ENCODE results near the gene SYNC. TPM values are rescaled to one million over a fixed set of nuclear protein-coding genes. Genes with fewer than 3 reads are reported as not detected.

SYNC gene
- total RNA-seq, 2 experiments from 2014 or later = not detected

- no peaks in the 10 kb centered on the region for H3K36me3 ChIP-seq (ENCODE audit: insufficient read depth, low read length)
- H3K27ac ChIP-seq (ENCODE audit: low read depth in 1 of 2, low read length in 2 of 2) = no peak overlapping the region
- POLR2A ChIA-PET = no interaction called here
- ATAC-seq (ENCODE audit: poor library complexity) (peak; percentile 24), DNase-seq (peak in 2 of 14 experiments; percentile 32 to 43)
- peaks cover 7% of the 10 kb centered on the region for H3K4me1 ChIP-seq (ENCODE audit: insufficient read depth, low read length)
- Mint-ChIP-seq H3K27ac (no peak overlapping the region), H3K4me3 (no peak overlapping the region), H3K36me3 (ENCODE audit: low read depth) (no peaks in the 10 kb centered on the region), H3K27me3 (peaks cover 24% of the 10 kb centered on the region), H3K9me3 (no peaks in the 10 kb centered on the region), H3K4me1 (ENCODE audit: low read depth) (no peaks in the 10 kb centered on the region)
- CTCF ChIA-PET = no interaction called here
- intact Hi-C loops (cut with DNase I, micrococcal nuclease) = no loop called here
- TF ChIP-seq CTCF (IDR thresholded peaks at IDR 0.05) = no peak
- H3K27me3 ChIP-seq (ENCODE audit: control insufficient read depth in 1 of 2, insufficient read depth in 2 of 2, low read length in 2 of 2) = peaks cover 0 to 7% of the 10 kb centered on the region in 2 experiments
- H3K4me3 ChIP-seq (ENCODE audit: low read length) = no peak overlapping the region
- no peaks in the 10 kb centered on the region for H3K9me3 ChIP-seq (ENCODE audit: control insufficient read depth in 1 of 2, insufficient read depth in 1 of 2, low read length in 2 of 2)
These were observed 22.4 kb upstream of the SYNC start for GRCh38 chr1:32724678-32725614.

- Mint-ChIP-seq H3K27ac (no peak overlapping the region), H3K9me3 (no peaks in the 10 kb centered on the region), H3K27me3 (peaks cover 15% of the 10 kb centered on the region), H3K4me3 (no peak overlapping the region), H3K36me3 (ENCODE audit: low read depth) (no peaks in the 10 kb centered on the region), H3K4me1 (ENCODE audit: low read depth) (peaks cover 5% of the 10 kb centered on the region)
- peaks cover 0 to 7% of the 10 kb centered on the region in 2 experiments for H3K27me3 ChIP-seq (ENCODE audit: control insufficient read depth in 1 of 2, insufficient read depth in 2 of 2, low read length in 2 of 2)
- TF ChIP-seq CTCF (IDR thresholded peaks at IDR 0.05) = no peak
- intact Hi-C loops (cut with DNase I, micrococcal nuclease) = loop anchor here in 1 of 2 experiments (10.0 kb wide), 1 partner anchor 365 kb away; the partner anchor contains the start of gene AZIN2
- H3K27ac ChIP-seq (ENCODE audit: low read depth in 1 of 2, low read length in 2 of 2) = no peak overlapping the region
- ChIA-PET CTCF (interaction anchor here (0.6 kb wide), 1 partner anchor 199 kb away, joined by 4 read pairs; no protein-coding TSS in a partner anchor), POLR2A (no interaction called here)
- peaks cover 9% of the 10 kb centered on the region for H3K4me1 ChIP-seq (ENCODE audit: insufficient read depth, low read length)
- no peak for DNase-seq
- no peak for ATAC-seq (ENCODE audit: poor library complexity)
- no peak overlapping the region for H3K4me3 ChIP-seq (ENCODE audit: low read length)
- H3K36me3 ChIP-seq (ENCODE audit: insufficient read depth, low read length) = no peaks in the 10 kb centered on the region
- H3K9me3 ChIP-seq (ENCODE audit: control insufficient read depth in 1 of 2, insufficient read depth in 1 of 2, low read length in 2 of 2) = no peaks in the 10 kb centered on the region
These were observed 17.2 kb upstream of the SYNC start for GRCh38 chr1:32719681-32720275.

GRCh38 chr1:32718527-32718926, 16.0 kb upstream of the SYNC start:
- Mint-ChIP-seq H3K4me1 (ENCODE audit: low read depth) (peaks cover 5% of the 10 kb centered on the region), H3K9me3 (no peaks in the 10 kb centered on the region), H3K27me3 (peaks cover 15% of the 10 kb centered on the region), H3K4me3 (no peak overlapping the region), H3K27ac (no peak overlapping the region), H3K36me3 (ENCODE audit: low read depth) (no peaks in the 10 kb centered on the region)
- Histone ChIP-seq H3K27me3 (ENCODE audit: control insufficient read depth in 1 of 2, insufficient read depth in 2 of 2, low read length in 2 of 2) (peaks cover 0 to 7% of the 10 kb centered on the region in 2 experiments), H3K4me1 (ENCODE audit: insufficient read depth, low read length) (peaks cover 9% of the 10 kb centered on the region), H3K27ac (ENCODE audit: low read depth in 1 of 2, low read length in 2 of 2) (no peak overlapping the region), H3K9me3 (ENCODE audit: control insufficient read depth in 1 of 2, insufficient read depth in 1 of 2, low read length in 2 of 2) (no peaks in the 10 kb centered on the region), H3K36me3 (ENCODE audit: insufficient read depth, low read length) (no peaks in the 10 kb centered on the region), H3K4me3 (ENCODE audit: low read length) (no peak overlapping the region)
- no peak for TF ChIP-seq CTCF (IDR thresholded peaks at IDR 0.05)
- intact Hi-C loops (cut with DNase I, micrococcal nuclease) = loop anchor here in 1 of 2 experiments (10.0 kb wide), 1 partner anchor 366 kb away; the partner anchor contains the start of gene AZIN2
- CTCF ChIA-PET = no interaction called here
- POLR2A ChIA-PET = interaction anchor here (0.6 kb wide), 1 partner anchor 92 kb away, joined by 3 read pairs; no protein-coding TSS in a partner anchor
- no peak for DNase-seq
- ATAC-seq (ENCODE audit: poor library complexity) = no peak
